Prostate gland (tissue), 2 donors: ENCODE data around the gene SH2D3C. TPM values are rescaled to one million over a fixed set of nuclear protein-coding genes. Genes with fewer than 3 reads are reported as not detected.

Source experiments
- DNase-seq: peaks from one replicate; pipeline ENCODE4 v3.0.0-alpha.2; 2019; ENCODE audit warnings: low spot score
- H3K27ac ChIP-seq, 2 donors: fragments of 200-600 bp; sonication (generic); 2 replicates each; pipeline ENCODE4 v1.5.1; 2017 to 2019
- H3K27me3 ChIP-seq: fragments of 200-600 bp; sonication (generic); replicated peaks from 2 replicates; pipeline ENCODE4 v1.5.1; 2019; ENCODE audit not compliant: insufficient read depth
- H3K36me3 ChIP-seq, 2 donors: fragments of 200-600 bp; sonication (generic); 1 replicate in 1 of 2; 2 replicates in 1 of 2; pipeline versions ENCODE4 v1.5.1 to v1.8.1; 2017 to 2019
- H3K4me1 ChIP-seq: fragments of 200-600 bp; sonication (generic); replicated peaks from 2 replicates; pipeline ENCODE4 v1.5.1; 2019
- H3K4me3 ChIP-seq, 2 donors: fragments of 200-600 bp; sonication (generic); 2 replicates each; pipeline ENCODE4 v1.5.1; 2017 to 2019
- H3K9me3 ChIP-seq: fragments of 200-600 bp; sonication (generic); 2 replicates; pipeline ENCODE4 v1.5.1; 2017
- CTCF ChIP-seq, 4 experiments: fragments of 200-600 bp in 2 of 4; fragments of 450-650 bp in 2 of 4; sonication (generic) in 2 of 4; IDR thresholded peaks; 1 replicate in 3 of 4; 2 replicates in 1 of 4; pipeline ENCODE4 v1.5.1; 2016 to 2019; ENCODE audit warnings: antibody characterized with exemption in 4 of 4, mild to moderate bottlenecking in 2 of 4, moderate library complexity in 2 of 4
- POLR2A ChIP-seq: fragments of 450-650 bp; IDR thresholded peaks from one replicate; pipeline ENCODE4 v1.6.1; 2016; ENCODE audit warnings: antibody characterized with exemption, mild to moderate bottlenecking
- POLR2AphosphoS5 ChIP-seq: sonication (generic); formaldehyde crosslinking; IDR thresholded peaks from one replicate; pipeline ENCODE4 v1.6.1; 2017; ENCODE audit warnings: antibody characterized with exemption
- WGBS: methylation state at CpG from one replicate; pipeline ENCODE4 v1.1.5; 2018; 5-methylcytosine and 5-hydroxymethylcytosine counted together
- intact Hi-C: fragments of 100-400 bp; cut with DNase I; formaldehyde crosslinking; loops from one replicate; pipeline ENCODE4 v1.14.2; 2022
- total RNA-seq, 2 donors: library from RNA; depleted of rRNA; stranded (reverse); fragments of >200 nt; gene quantifications; one replicate each; pipeline ENCODE4 v1.1.0, GENCODE V29; 2016

Gene SH2D3C
- total RNA-seq, 2 donors from 2014 or later, result 5.5 to 11.4 TPM

- 2% methylated on average over 43 of the region's 43 CpGs for WGBS
- intact Hi-C loops, result no loop called here
- peak overlapping the region; percentile 32 to 44 for H3K4me3 ChIP-seq
- peak; percentile 92 for TF ChIP-seq POLR2AphosphoS5
- TF ChIP-seq CTCF (IDR thresholded peaks at IDR 0.05), result peak in 2 of 4 experiments; percentile 18 to 29
- TF ChIP-seq POLR2A, result peak; percentile 71
- peak; percentile 98 for DNase-seq
- no peaks in the 10 kb centered on the region for H3K27me3 ChIP-seq
- peak overlapping the region; percentile 45 to 52 for H3K27ac ChIP-seq
- H3K36me3 ChIP-seq, result no peaks in the 10 kb centered on the region
- peaks cover 5% of the 10 kb centered on the region for H3K4me1 ChIP-seq
- H3K9me3 ChIP-seq, result no peaks in the 10 kb centered on the region
Observed at GRCh38 chr9:127770905-127771569, 7.4 kb downstream of the SH2D3C start.

- H3K4me1 ChIP-seq, result peaks cover 5% of the 10 kb centered on the region
- peak overlapping the region; percentile 32 to 44 for H3K4me3 ChIP-seq
- no peaks in the 10 kb centered on the region for H3K27me3 ChIP-seq
- no peak for DNase-seq
- intact Hi-C loops, result no loop called here
- TF ChIP-seq POLR2AphosphoS5 (no peak), CTCF (IDR thresholded peaks at IDR 0.05) (no peak), POLR2A (no peak)
- WGBS, result 58% methylated on average over 3 of the region's 3 CpGs
- H3K9me3 ChIP-seq, result no peaks in the 10 kb centered on the region
- no peaks in the 10 kb centered on the region for H3K36me3 ChIP-seq
- H3K27ac ChIP-seq, result peak overlapping the region in 1 of 2 donors; percentile 45
Observed at GRCh38 chr9:127770583-127770904, 7.9 kb downstream of the SH2D3C start.

- no peaks in the 10 kb centered on the region for H3K9me3 ChIP-seq
- intact Hi-C loops, result no loop called here
- H3K27ac ChIP-seq, result peak overlapping the region in 1 of 2 donors; percentile 45
- no peak for DNase-seq
- TF ChIP-seq POLR2AphosphoS5, result no peak
- TF ChIP-seq POLR2A, result no peak
- no peak for TF ChIP-seq CTCF (IDR thresholded peaks at IDR 0.05)
- H3K27me3 ChIP-seq, result no peaks in the 10 kb centered on the region
- peak overlapping the region in 1 of 2 donors; percentile 44 for H3K4me3 ChIP-seq
- 89% methylated on average over 4 of the region's 4 CpGs for WGBS
- H3K4me1 ChIP-seq, result peaks cover 5% of the 10 kb centered on the region
- H3K36me3 ChIP-seq, result no peaks in the 10 kb centered on the region
Observed at GRCh38 chr9:127769929-127770582, 8.4 kb downstream of the SH2D3C start.

GRCh38 chr9:127769101-127769500 lies 9.4 kb downstream of the SH2D3C start:
- H3K4me3 ChIP-seq, result no peak overlapping the region
- H3K9me3 ChIP-seq, result no peaks in the 10 kb centered on the region
- TF ChIP-seq POLR2A, result no peak
- TF ChIP-seq POLR2AphosphoS5, result no peak
- TF ChIP-seq CTCF (IDR thresholded peaks at IDR 0.05), result no peak
- no peaks in the 10 kb centered on the region for H3K27me3 ChIP-seq
- intact Hi-C loops, result no loop called here
- WGBS, result 95% methylated on average over 5 of the region's 5 CpGs
- H3K36me3 ChIP-seq, result no peaks in the 10 kb centered on the region
- no peak for DNase-seq
- H3K27ac ChIP-seq, result no peak overlapping the region
- H3K4me1 ChIP-seq, result peaks cover 5% of the 10 kb centered on the region

- Histone ChIP-seq H3K9me3 (no peaks in the 10 kb centered on the region), H3K27me3 (no peaks in the 10 kb centered on the region), H3K4me1 (peaks cover 5% of the 10 kb centered on the region), H3K4me3 (no peak overlapping the region), H3K27ac (peak overlapping the region in 1 of 2 donors; percentile 0), H3K36me3 (no peaks in the 10 kb centered on the region)
- TF ChIP-seq POLR2AphosphoS5, result no peak
- no peak for TF ChIP-seq POLR2A
- TF ChIP-seq CTCF (IDR thresholded peaks at IDR 0.05), result no peak
- 79% methylated on average over 8 of the region's 8 CpGs for whole genome bisulfite sequencing
- no peak for DNase-seq
- intact Hi-C loops, result no loop called here
Observed at GRCh38 chr9:127768698-127769097, 9.8 kb downstream of the SH2D3C start.
